Omental fat pad (tissue), 4 donors: ENCODE data around the gene SUCLG2. TPM values are rescaled to one million over a fixed set of nuclear protein-coding genes. Genes with fewer than 3 reads are reported as not detected.

Source experiments
- ATAC-seq: fragments of 150-250 bp; one replicate; pipeline ENCODE4 v1.9.1; 2016; ENCODE audit warnings: mild to moderate bottlenecking, moderate library complexity; ENCODE audit not compliant: low FRiP score
- DNase-seq: peaks from one replicate; pipeline ENCODE4 v3.0.0-alpha.2; 2019; ENCODE audit warnings: low spot score
- total RNA-seq, 4 donors: library from RNA; depleted of rRNA; stranded (reverse); fragments of >200 nt; gene quantifications; one replicate each; pipeline ENCODE4 v1.1.0, GENCODE V29; 2016
- TF ChIP-seq, protein P1 (sequence below), 3 donors: fragments of 450-650 bp; IDR thresholded peaks; one replicate each; pipeline ENCODE4 v1.5.1; 2016 to 2017; ENCODE audit warnings: antibody characterized with exemption in 3 of 3, mild to moderate bottlenecking in 3 of 3, moderate library complexity in 2 of 3

The SUCLG2 gene
- total RNA-seq, 4 donors from 2014 or later: 37.5 to 52.2 (median 42.1) TPM

GRCh38 chr3:67487564-67488114 lies 166.8 kb downstream of the SUCLG2 start:
- no peak for DNase-seq
- ATAC-seq: no peak
- TF ChIP-seq, protein P1, sequence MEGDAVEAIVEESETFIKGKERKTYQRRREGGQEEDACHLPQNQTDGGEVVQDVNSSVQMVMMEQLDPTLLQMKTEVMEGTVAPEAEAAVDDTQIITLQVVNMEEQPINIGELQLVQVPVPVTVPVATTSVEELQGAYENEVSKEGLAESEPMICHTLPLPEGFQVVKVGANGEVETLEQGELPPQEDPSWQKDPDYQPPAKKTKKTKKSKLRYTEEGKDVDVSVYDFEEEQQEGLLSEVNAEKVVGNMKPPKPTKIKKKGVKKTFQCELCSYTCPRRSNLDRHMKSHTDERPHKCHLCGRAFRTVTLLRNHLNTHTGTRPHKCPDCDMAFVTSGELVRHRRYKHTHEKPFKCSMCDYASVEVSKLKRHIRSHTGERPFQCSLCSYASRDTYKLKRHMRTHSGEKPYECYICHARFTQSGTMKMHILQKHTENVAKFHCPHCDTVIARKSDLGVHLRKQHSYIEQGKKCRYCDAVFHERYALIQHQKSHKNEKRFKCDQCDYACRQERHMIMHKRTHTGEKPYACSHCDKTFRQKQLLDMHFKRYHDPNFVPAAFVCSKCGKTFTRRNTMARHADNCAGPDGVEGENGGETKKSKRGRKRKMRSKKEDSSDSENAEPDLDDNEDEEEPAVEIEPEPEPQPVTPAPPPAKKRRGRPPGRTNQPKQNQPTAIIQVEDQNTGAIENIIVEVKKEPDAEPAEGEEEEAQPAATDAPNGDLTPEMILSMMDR (IDR thresholded peaks at IDR 0.05): no peak

GRCh38 chr3:67486883-67487282 lies 167.5 kb downstream of the SUCLG2 start:
- ATAC-seq (no peak), DNase-seq (no peak)
- TF ChIP-seq, protein P1 (IDR thresholded peaks at IDR 0.05): no peak

GRCh38 chr3:67484085-67484484 lies 170.3 kb downstream of the SUCLG2 start:
- DNase-seq: no peak
- TF ChIP-seq, protein P1 (IDR thresholded peaks at IDR 0.05): no peak
- ATAC-seq: no peak

DNA sequence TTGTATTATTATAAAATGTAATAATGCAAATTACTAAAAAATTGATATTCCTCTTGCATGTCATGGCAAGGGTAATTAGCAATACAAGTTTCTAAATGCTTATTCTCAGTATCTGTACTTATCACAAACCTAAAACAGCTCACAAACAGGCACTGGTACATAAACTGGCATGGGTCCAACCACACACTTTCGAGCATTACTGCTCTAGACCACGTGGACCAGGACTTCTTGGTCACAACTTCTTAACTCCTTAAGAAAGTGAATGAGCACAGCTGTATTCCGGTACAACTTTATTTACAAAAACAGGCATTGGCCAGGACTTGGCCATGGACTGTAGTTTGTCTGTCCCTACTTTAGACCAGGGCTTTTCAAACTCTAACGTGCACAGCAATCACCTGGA lies 173.3 kb downstream of the SUCLG2 start:
- DNase-seq: no peak
- ATAC-seq: no peak
- TF ChIP-seq, protein P1 (IDR thresholded peaks at IDR 0.05): no peak

DNA sequence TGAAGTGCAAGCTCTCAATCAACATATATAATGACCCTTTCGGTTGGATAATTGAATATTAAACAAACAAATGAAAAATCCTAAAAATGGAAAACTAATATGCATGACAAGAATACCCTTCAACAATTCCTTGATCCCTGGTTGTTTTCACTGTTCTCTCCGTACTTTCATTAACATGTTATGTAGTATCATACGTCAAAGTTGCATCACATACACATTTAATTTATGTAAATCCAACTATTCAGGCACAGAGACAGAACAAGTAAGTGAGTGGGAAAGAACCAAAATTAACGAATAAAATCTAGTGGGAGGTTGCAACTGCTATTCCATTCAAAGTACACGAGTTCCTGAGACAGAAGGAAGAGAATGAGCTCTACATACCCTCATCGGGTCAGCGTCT lies 176.0 kb downstream of the SUCLG2 start:
- ATAC-seq (no peak), DNase-seq (no peak)
- TF ChIP-seq, protein P1 (IDR thresholded peaks at IDR 0.05): no peak

DNA sequence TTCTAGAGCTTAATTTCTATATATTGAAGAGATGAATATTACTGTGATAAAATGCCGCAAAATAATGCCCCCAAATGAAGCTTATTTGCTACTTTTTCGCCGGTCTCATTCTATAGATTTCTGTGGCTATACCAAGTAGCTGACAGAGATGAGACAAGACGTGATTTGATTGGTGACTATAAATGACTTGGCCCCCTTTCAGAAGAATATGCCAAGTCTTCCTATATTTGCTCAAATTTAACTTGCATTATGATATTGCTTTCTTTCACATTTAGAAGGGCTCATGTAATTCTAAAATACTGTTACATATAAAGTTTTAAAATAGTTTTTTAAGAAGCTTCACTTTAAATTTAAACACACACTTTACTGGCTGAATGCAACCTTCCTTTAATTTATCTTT lies 180.1 kb downstream of the SUCLG2 start:
- TF ChIP-seq, protein P1 (IDR thresholded peaks at IDR 0.05): no peak
- DNase-seq: no peak
- no peak for ATAC-seq

DNA sequence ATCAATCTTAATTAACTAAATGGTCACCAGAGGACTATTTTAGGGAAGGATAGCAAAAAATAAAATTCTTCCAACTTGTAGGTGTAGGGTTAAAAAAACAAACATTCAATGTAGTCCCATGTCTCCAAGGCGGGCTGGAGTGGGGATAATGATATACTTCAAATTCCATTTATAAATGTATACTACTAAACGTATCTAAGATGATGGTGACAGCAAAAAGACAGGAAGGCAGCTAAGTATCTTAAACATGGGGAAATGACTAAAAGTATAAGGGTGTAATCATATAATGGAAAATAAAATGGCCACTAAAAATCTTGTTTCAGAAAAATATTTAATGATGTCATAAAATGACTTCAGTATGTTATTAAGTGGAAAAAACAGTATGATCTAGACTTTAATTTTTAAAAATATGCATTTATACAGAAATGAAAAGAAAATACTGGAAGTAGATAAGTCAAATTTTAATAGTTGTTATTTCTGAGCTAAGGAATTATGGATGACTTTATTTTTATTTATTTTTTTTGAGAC lies 181.7 kb downstream of the SUCLG2 start:
- no peak for ATAC-seq
- TF ChIP-seq, protein P1 (IDR thresholded peaks at IDR 0.05): no peak
- no peak for DNase-seq
